Fibroblast of mammary gland (primary cell): ENCODE results near the gene ADGRD1.
"Not testable (repeated sequence)": the region's sequence is repeated elsewhere in the genome, so short reads cannot be mapped to it uniquely, and the experiment has no call there.

Experiments
- DNase-seq: peaks from one replicate; pipeline ENCODE4 v3.0.0-alpha.2; 2010; ENCODE audit warnings: low read depth
- H3K4me3 ChIP-seq: 2 replicates; pipeline ENCODE4 v1.5.1; 2011; ENCODE audit warnings: low read depth, mild to moderate bottlenecking, low read length, moderate library complexity; ENCODE audit not compliant: control insufficient read depth
- CTCF ChIP-seq: conservative IDR thresholded peaks from 2 replicates; pipeline ENCODE4 v1.5.1; 2011; ENCODE audit warnings: low read depth, low read length, inconsistent platforms; ENCODE audit not compliant: control insufficient read depth, insufficient read depth

ADGRD1 gene

GRCh38 chr12:131122631-131123030 lies 168.9 kb downstream of the ADGRD1 start:
- DNase-seq = no peak
- H3K4me3 ChIP-seq = no peak overlapping the region
- TF ChIP-seq CTCF = no peak

GRCh38 chr12:131123817-131124216 lies 170.1 kb downstream of the ADGRD1 start:
- no peak for DNase-seq
- H3K4me3 ChIP-seq = no peak overlapping the region
- TF ChIP-seq CTCF = no peak

GRCh38 chr12:131124487-131125280 lies 171.0 kb downstream of the ADGRD1 start:
- TF ChIP-seq CTCF = no peak
- no peak overlapping the region for H3K4me3 ChIP-seq
- no peak for DNase-seq

- H3K4me3 ChIP-seq = no peak overlapping the region
- no peak for DNase-seq
- TF ChIP-seq CTCF = no peak
Measured at GRCh38 chr12:131126662-131127173, 173.0 kb downstream of the ADGRD1 start.

- DNase-seq = no peak
- no peak for TF ChIP-seq CTCF
- no peak overlapping the region for H3K4me3 ChIP-seq
Measured at GRCh38 chr12:131128556-131128955, 174.8 kb downstream of the ADGRD1 start.

- H3K4me3 ChIP-seq, DNase-seq: not testable (repeated sequence)
Measured at GRCh38 chr12:131128966-131129619, 175.4 kb downstream of the ADGRD1 start.

GRCh38 chr12:131129839-131130238 lies 176.1 kb downstream of the ADGRD1 start:
- no peak for TF ChIP-seq CTCF
- DNase-seq = no peak
- no peak overlapping the region for H3K4me3 ChIP-seq
